Tibial artery (tissue), 4 donors: ENCODE results near the gene FEV.

Experiments used
- DNase-seq, 2 donors: peaks; one replicate each; pipeline ENCODE4 v3.0.0-alpha.2; 2019
- H3K27ac ChIP-seq, 2 donors: fragments of 200-600 bp; sonication (generic) in 1 of 2; 1 replicate in 1 of 2; 2 replicates in 1 of 2; pipeline ENCODE4 v1.5.1; 2018 to 2019; ENCODE audit warnings: mild to moderate bottlenecking in 1 of 2
- H3K27me3 ChIP-seq, 2 donors: fragments of 200-600 bp; sonication (generic) in 1 of 2; one replicate each; pipeline versions ENCODE4 v1.5.1 to v1.6.0; 2016 to 2019
- H3K36me3 ChIP-seq, 3 donors: fragments of 200-600 bp; sonication (generic) in 2 of 3; one replicate each; pipeline ENCODE4 v1.5.1; 2016 to 2019; ENCODE audit warnings: mild to moderate bottlenecking in 2 of 3
- H3K4me1 ChIP-seq, 4 donors: fragments of 200-600 bp; sonication (generic) in 2 of 4; 1 replicate in 3 of 4; 2 replicates in 1 of 4; pipeline ENCODE4 v1.5.1; 2016 to 2019
- H3K4me3 ChIP-seq, 2 donors: fragments of 200-600 bp; sonication (generic) in 1 of 2; 1 replicate in 1 of 2; 2 replicates in 1 of 2; pipeline ENCODE4 v1.5.1; 2018 to 2019; ENCODE audit warnings: mild to moderate bottlenecking in 2 of 2
- H3K9me3 ChIP-seq, 3 donors: fragments of 200-600 bp; sonication (generic) in 1 of 3; one replicate each; pipeline ENCODE4 v1.5.1; 2016 to 2019
- intact Hi-C: fragments of 100-400 bp; cut with DNase I; formaldehyde crosslinking; loops from one replicate; pipeline ENCODE4 v1.15.0; 2023; ENCODE audit warnings: low total_unique reads
- TF ChIP-seq, protein P1 (sequence below), 2 experiments: fragments of 200-600 bp in 1 of 2; fragments of 450-650 bp in 1 of 2; IDR thresholded peaks; one replicate each; pipeline ENCODE4 v1.5.1; 2017 to 2019; ENCODE audit warnings: antibody characterized with exemption in 2 of 2, mild to moderate bottlenecking in 1 of 2, moderate library complexity in 1 of 2

FEV gene

DNA sequence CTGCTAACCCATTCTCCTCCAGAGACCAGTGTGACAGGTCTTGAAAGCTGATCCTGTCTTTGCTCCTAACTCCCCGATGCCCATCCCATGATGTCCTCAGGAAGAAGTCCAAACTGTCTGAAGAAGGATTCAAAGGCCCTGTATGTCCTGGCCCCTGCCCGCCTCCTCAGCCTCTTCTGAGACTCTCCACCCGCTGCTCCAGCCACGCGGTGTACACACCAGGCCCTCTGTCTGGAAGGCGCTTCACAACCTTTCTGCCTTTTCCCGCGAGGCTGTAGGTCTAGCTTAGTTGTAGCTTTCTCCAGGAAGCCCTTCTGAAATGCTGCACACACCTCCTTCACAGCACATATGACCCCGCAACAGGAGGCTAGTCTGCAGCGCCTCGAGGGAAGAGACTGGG is 31.7 kb upstream of the FEV start:
- Histone ChIP-seq H3K4me3 (no peak overlapping the region), H3K9me3 (no peaks in the 10 kb centered on the region), H3K4me1 (peaks cover 0 to 21% (median 14%) of the 10 kb centered on the region in 4 donors), H3K27me3 (no peaks in the 10 kb centered on the region), H3K36me3 (no peaks in the 10 kb centered on the region), H3K27ac (no peak overlapping the region)
- no peak for DNase-seq
- intact Hi-C loops, result no loop called here
- TF ChIP-seq, protein P1, sequence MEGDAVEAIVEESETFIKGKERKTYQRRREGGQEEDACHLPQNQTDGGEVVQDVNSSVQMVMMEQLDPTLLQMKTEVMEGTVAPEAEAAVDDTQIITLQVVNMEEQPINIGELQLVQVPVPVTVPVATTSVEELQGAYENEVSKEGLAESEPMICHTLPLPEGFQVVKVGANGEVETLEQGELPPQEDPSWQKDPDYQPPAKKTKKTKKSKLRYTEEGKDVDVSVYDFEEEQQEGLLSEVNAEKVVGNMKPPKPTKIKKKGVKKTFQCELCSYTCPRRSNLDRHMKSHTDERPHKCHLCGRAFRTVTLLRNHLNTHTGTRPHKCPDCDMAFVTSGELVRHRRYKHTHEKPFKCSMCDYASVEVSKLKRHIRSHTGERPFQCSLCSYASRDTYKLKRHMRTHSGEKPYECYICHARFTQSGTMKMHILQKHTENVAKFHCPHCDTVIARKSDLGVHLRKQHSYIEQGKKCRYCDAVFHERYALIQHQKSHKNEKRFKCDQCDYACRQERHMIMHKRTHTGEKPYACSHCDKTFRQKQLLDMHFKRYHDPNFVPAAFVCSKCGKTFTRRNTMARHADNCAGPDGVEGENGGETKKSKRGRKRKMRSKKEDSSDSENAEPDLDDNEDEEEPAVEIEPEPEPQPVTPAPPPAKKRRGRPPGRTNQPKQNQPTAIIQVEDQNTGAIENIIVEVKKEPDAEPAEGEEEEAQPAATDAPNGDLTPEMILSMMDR (IDR thresholded peaks at IDR 0.05), result no peak

DNA sequence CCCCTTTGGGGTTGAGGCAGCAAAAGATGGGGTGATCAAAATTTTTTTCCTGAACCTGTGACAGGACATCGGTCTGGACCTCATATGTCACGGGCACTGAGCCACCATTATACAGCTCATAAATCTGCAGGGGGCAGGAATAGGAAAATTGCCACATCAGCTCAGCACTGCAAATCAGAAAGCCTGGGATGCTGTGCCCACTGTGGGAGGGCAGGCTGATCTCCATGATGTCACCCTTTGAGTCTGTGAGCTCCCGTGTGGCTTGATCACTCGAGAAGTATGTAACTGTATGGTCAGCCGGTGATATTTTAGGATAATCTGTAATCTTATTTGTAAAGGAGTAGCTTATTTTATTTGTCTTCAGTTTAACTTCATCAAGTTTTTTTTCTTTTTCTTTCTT is 25.9 kb upstream of the FEV start:
- Histone ChIP-seq H3K27me3 (peaks cover 0 to 33% of the 10 kb centered on the region in 2 donors), H3K4me1 (no peaks in the 10 kb centered on the region), H3K9me3 (no peaks in the 10 kb centered on the region), H3K36me3 (no peaks in the 10 kb centered on the region), H3K27ac (no peak overlapping the region), H3K4me3 (no peak overlapping the region)
- intact Hi-C loops, result no loop called here
- TF ChIP-seq, protein P1 (IDR thresholded peaks at IDR 0.05), result no peak
- DNase-seq, result no peak

DNA sequence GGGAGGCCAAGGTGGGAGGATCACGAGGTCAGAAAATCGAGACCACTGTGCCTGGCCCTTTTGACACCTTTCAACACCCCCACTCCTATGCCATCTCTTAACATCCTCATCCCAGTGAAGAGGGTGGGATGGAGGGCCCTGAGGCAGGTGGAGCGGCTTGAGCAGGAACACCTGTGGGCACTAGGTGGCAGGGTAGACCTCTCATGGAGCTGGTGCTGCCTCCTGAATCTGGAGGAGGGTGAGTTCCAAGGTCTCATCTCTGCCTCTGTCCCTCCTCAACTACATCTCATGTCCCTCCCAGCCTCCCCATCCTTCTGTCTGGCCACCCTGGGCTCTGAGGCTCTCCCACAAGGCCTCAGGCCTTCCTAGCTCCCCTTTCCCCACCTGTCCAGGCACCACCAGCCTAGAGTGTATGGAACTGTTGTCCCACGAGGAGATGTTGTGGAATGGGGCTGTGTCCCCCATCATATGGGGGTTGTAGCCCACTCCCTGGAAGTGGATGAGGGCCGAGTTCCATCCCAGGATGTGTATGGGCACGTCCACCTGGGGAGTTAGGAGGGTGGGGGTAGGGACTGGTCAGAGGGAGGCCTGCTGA is 25.3 kb upstream of the FEV start:
- Histone ChIP-seq H3K36me3 (no peaks in the 10 kb centered on the region), H3K27ac (no peak overlapping the region), H3K9me3 (no peaks in the 10 kb centered on the region), H3K4me3 (no peak overlapping the region), H3K27me3 (peaks cover 0 to 39% of the 10 kb centered on the region in 2 donors), H3K4me1 (no peaks in the 10 kb centered on the region)
- intact Hi-C loops, result no loop called here
- TF ChIP-seq, protein P1 (IDR thresholded peaks at IDR 0.05), result no peak
- DNase-seq, result no peak

DNA sequence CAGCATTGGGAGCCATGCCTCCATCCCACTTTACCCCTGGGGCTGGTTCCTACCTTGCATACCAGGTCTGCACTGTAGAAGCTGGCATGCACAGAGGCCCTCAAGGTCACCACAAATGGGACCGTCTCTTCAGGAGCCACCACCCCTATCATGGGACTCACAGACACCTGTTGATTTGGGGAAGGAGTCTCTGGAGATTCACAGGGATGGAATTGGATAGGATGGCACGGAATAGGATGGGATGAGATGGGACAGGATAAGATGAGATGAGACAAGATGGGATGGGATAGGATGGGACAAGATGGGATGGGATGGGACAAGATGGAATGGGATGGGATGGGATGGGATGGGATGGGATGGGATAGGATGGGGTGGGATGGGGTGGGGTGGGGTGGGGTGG is 24.3 kb upstream of the FEV start:
- intact Hi-C loops, result no loop called here
- Histone ChIP-seq H3K36me3 (no peaks in the 10 kb centered on the region), H3K27me3 (peaks cover 0 to 49% of the 10 kb centered on the region in 2 donors), H3K27ac (no peak overlapping the region), H3K4me3 (no peak overlapping the region), H3K4me1 (no peaks in the 10 kb centered on the region), H3K9me3 (no peaks in the 10 kb centered on the region)
- TF ChIP-seq, protein P1 (IDR thresholded peaks at IDR 0.05), result no peak
- no peak for DNase-seq

DNA sequence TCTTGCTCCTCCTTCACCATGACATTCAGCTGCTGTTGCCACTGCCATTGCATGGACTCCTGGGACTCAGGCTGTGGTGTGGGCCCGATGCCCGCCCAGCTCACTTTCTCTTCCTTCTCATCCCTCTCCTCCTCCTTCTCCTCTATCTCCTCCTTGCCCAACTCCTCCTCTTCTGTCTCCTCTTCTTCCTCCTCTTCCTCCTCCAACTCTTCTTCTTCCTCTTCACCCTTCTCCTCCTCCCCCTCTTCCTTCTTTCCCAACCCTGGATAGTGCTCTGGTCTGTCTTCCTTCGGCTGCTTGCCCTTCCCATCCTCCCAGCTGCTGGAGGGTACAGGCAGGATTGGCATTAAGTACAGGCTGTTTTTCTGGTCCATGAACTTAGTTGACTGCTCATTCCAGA is 19.0 kb upstream of the FEV start:
- intact Hi-C loops, result no loop called here
- Histone ChIP-seq H3K4me3 (no peak overlapping the region), H3K4me1 (peaks cover 6 to 24% (median 22%) of the 10 kb centered on the region in 4 donors), H3K27ac (no peak overlapping the region), H3K27me3 (peaks cover 15 to 92% of the 10 kb centered on the region in 2 donors), H3K36me3 (no peaks in the 10 kb centered on the region), H3K9me3 (no peaks in the 10 kb centered on the region)
- no peak for DNase-seq
- TF ChIP-seq, protein P1 (IDR thresholded peaks at IDR 0.05), result no peak

DNA sequence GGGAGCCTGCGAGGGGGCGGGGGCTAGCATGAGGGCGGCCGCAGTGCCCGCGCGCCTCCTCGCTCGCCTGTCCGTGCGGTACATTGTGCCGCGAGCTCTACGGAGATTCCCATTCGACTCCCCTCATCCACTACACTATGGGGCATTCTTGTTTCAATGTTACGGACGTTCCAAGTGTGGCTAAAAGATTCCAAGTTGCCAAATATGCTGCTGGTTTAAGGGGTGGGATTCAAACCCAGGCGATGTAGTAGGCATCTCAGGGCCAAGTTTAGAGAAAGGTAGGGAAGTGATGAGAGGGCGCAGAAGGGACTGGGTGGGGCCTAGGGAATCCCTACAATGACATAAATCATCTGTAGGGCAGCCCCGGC is 18.3 kb upstream of the FEV start:
- Histone ChIP-seq H3K36me3 (no peaks in the 10 kb centered on the region), H3K27ac (no peak overlapping the region), H3K4me3 (peak overlapping the region in 1 of 2 donors; percentile 5), H3K27me3 (peaks cover 15 to 95% of the 10 kb centered on the region in 2 donors), H3K9me3 (no peaks in the 10 kb centered on the region), H3K4me1 (peaks cover 6 to 24% (median 22%) of the 10 kb centered on the region in 4 donors)
- no peak for DNase-seq
- TF ChIP-seq, protein P1 (IDR thresholded peaks at IDR 0.05), result no peak
- intact Hi-C loops, result no loop called here
